ENCODE measurements around the gene DAPK2. TPM values are rescaled to one million over a fixed set of nuclear protein-coding genes. Genes with fewer than 3 reads are reported as not detected.
A peak's percentile ranks its signal among the peaks of the same experiment; 100 is the strongest.
"Not testable (repeated sequence)": the region's sequence is repeated elsewhere in the genome, so short reads cannot be mapped to it uniquely, and the experiment has no call there.

The DAPK2 gene
- total RNA-seq, 1 experiment from 2014 or later, result 1.4 TPM

DNA sequence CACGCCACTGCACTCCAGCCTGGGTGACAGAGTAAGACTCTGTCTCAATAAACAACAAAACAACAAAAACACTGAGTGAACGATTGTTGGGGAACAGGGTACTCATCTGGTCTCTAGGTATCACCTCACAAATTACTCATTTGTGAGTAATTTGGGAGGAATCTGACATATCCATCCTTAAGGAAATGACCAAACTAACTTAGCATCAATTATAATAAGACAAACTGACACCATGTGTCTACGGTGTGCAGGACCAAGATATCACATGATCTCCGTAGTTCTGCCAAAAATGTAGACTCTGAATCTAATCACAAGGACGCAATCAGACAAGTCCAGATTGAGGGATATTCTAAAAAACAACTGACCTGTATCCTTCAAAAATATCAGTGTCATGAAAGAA, 12.0 kb upstream of the DAPK2 start:
- Histone ChIP-seq H3K27me3 (ENCODE audit: low read length) (no peaks in the 10 kb centered on the region), H3K4me3 (ENCODE audit: low read length) (no peak overlapping the region), H3K9ac (ENCODE audit: low read length) (no peak overlapping the region), H3K9me3 (ENCODE audit: low read length) (no peaks in the 10 kb centered on the region), H3K9me2 (replicated peaks; ENCODE audit: low read length) (no peaks in the 10 kb centered on the region), H3F3A (ENCODE audit: low read length, unreplicated experiment) (no peaks in the 10 kb centered on the region), H4K20me1 (ENCODE audit: low read length) (no peaks in the 10 kb centered on the region), H3K4me1 (ENCODE audit: insufficient read depth, low read length) (peaks cover 4% of the 10 kb centered on the region; the same call in 1 of the 2 replicates), H3K4me2 (ENCODE audit: low read length) (no peak overlapping the region), H3K36me3 (ENCODE audit: low read depth, low read length) (no peaks in the 10 kb centered on the region), H3K79me2 (ENCODE audit: low read length) (no peaks in the 10 kb centered on the region), H2AFZ (ENCODE audit: low read length) (no peak overlapping the region), H3K27ac (ENCODE audit: low read length) (no peak overlapping the region)
- intact Hi-C loops (cut with micrococcal nuclease), result no loop called here
- BruUV-seq (replicated peaks), result no TSS peak
- DNase-seq (peak; percentile 13), ATAC-seq (no peak)
- CTCF ChIA-PET, result no interaction called here
- TF ChIP-seq, protein P1, sequence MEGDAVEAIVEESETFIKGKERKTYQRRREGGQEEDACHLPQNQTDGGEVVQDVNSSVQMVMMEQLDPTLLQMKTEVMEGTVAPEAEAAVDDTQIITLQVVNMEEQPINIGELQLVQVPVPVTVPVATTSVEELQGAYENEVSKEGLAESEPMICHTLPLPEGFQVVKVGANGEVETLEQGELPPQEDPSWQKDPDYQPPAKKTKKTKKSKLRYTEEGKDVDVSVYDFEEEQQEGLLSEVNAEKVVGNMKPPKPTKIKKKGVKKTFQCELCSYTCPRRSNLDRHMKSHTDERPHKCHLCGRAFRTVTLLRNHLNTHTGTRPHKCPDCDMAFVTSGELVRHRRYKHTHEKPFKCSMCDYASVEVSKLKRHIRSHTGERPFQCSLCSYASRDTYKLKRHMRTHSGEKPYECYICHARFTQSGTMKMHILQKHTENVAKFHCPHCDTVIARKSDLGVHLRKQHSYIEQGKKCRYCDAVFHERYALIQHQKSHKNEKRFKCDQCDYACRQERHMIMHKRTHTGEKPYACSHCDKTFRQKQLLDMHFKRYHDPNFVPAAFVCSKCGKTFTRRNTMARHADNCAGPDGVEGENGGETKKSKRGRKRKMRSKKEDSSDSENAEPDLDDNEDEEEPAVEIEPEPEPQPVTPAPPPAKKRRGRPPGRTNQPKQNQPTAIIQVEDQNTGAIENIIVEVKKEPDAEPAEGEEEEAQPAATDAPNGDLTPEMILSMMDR (conservative IDR thresholded peaks at IDR 0.05; ENCODE audit: low read depth, low read length), result no peak
- no peak for TF ChIP-seq EZH2phosphoT487 (IDR thresholded peaks at IDR 0.05; ENCODE audit: borderline replicate concordance, low read length)
- no peak for TF ChIP-seq EZH2 (IDR thresholded peaks at IDR 0.05; ENCODE audit: low read length, unreplicated experiment)
- POLR2A ChIA-PET (ENCODE audit: unreplicated experiment), result no interaction called here

- ATAC-seq; H3K36me3 ChIP-seq (ENCODE audit: low read depth, low read length); H3K4me2 ChIP-seq (ENCODE audit: low read length); intact Hi-C loops (cut with micrococcal nuclease); H2AFZ ChIP-seq (ENCODE audit: low read length); H3F3A ChIP-seq (ENCODE audit: low read length, unreplicated experiment); H3K27me3 ChIP-seq (ENCODE audit: low read length); H4K20me1 ChIP-seq (ENCODE audit: low read length); H3K27ac ChIP-seq (ENCODE audit: low read length); H3K4me1 ChIP-seq (ENCODE audit: insufficient read depth, low read length); BruUV-seq (replicated peaks); H3K4me3 ChIP-seq (ENCODE audit: low read length); CTCF ChIA-PET; H3K9ac ChIP-seq (ENCODE audit: low read length); H3K9me3 ChIP-seq (ENCODE audit: low read length); H3K79me2 ChIP-seq (ENCODE audit: low read length); DNase-seq; H3K9me2 ChIP-seq (replicated peaks; ENCODE audit: low read length): not testable (repeated sequence)
- POLR2A ChIA-PET (ENCODE audit: unreplicated experiment), result interaction anchor here (0.6 kb wide), 1 partner anchor 326 kb away, joined by 3 read pairs; no protein-coding TSS in a partner anchor
Measured at GRCh38 chr15:64053674-64054073, 7.4 kb upstream of the DAPK2 start.

- Histone ChIP-seq H3K9me2 (replicated peaks; ENCODE audit: low read length) (no peaks in the 10 kb centered on the region), H3K4me1 (ENCODE audit: insufficient read depth, low read length) (peaks cover 5% of the 10 kb centered on the region; the same call in 1 of the 2 replicates), H3K36me3 (ENCODE audit: low read depth, low read length) (no peaks in the 10 kb centered on the region), H3K79me2 (ENCODE audit: low read length) (no peaks in the 10 kb centered on the region), H3K4me2 (ENCODE audit: low read length) (no peak overlapping the region), H3F3A (ENCODE audit: low read length, unreplicated experiment) (no peaks in the 10 kb centered on the region), H3K9ac (ENCODE audit: low read length) (no peak overlapping the region), H3K9me3 (ENCODE audit: low read length) (no peaks in the 10 kb centered on the region), H3K4me3 (ENCODE audit: low read length) (no peak overlapping the region), H2AFZ (ENCODE audit: low read length) (no peak overlapping the region), H3K27ac (ENCODE audit: low read length) (no peak overlapping the region), H4K20me1 (ENCODE audit: low read length) (no peaks in the 10 kb centered on the region), H3K27me3 (ENCODE audit: low read length) (no peaks in the 10 kb centered on the region)
- POLR2A ChIA-PET (ENCODE audit: unreplicated experiment), result interaction anchor here (0.6 kb wide), 1 partner anchor 325 kb away, joined by 3 read pairs; no protein-coding TSS in a partner anchor
- DNase-seq, result no peak
- no peak for ATAC-seq
- CTCF ChIA-PET, result no interaction called here
- no TSS peak for BruUV-seq (replicated peaks)
- TF ChIP-seq, protein P1 (conservative IDR thresholded peaks at IDR 0.05; ENCODE audit: low read depth, low read length), result no peak
- TF ChIP-seq EZH2phosphoT487 (IDR thresholded peaks at IDR 0.05; ENCODE audit: borderline replicate concordance, low read length), result no peak
- TF ChIP-seq EZH2 (IDR thresholded peaks at IDR 0.05; ENCODE audit: low read length, unreplicated experiment), result no peak
- intact Hi-C loops (cut with micrococcal nuclease), result no loop called here
Measured at GRCh38 chr15:64052925-64053491, 6.7 kb upstream of the DAPK2 start.
